ENCODE data around the gene KRTAP5-7. TPM values are rescaled to one million over a fixed set of nuclear protein-coding genes. Genes with fewer than 3 reads are reported as not detected.

KRTAP5-7 gene
- total and polyA plus RNA-seq, 2 of the 8 experiments (the other 6 are each of a cell fraction or from before 2014, with no cell fraction given), result not detected

DNA sequence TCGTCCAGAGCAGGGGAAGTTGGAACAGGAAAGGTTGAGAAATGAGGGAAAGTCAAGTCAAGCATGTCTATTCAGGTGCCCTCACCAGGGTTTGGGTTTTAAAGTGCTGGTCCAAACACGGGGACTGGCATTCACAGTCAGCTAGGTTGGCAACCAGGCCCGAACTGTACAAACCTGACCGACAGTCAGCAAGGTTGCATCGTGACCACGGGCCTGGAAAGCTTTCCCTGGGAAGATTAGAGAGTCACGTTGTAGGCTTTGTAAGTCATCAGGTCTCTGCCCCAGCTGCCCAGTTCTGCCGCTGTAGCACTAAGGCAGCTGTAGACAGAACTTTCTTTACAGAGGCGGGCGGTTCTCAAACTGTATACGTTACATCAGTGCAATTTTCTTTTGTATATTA lies 45.7 kb downstream of the KRTAP5-7 start:
- peaks cover 0 to 9% of the 10 kb centered on the region in 2 experiments for H4K20me1 ChIP-seq (replicated peaks in 1 of 2; ENCODE audit: control insufficient read depth in 1 of 2, insufficient read depth in 2 of 2, low read length in 2 of 2)
- peak overlapping the region; percentile 65; the same call in 1 of the 2 replicates for H2AK5ac ChIP-seq (ENCODE audit: low read depth, low read length)
- peak overlapping the region; percentile 73 for H4K91ac ChIP-seq (replicated peaks; ENCODE audit: insufficient read length, low read length)
- TF ChIP-seq SUZ12 (IDR thresholded peaks at IDR 0.05; ENCODE audit: low read length) (no peak), SIX5 (IDR thresholded peaks at IDR 0.05; ENCODE audit: low read depth, low read length) (no peak), JUN (IDR thresholded peaks at IDR 0.05; ENCODE audit: low read depth, low read length) (no peak), GABPA (IDR thresholded peaks at IDR 0.05; ENCODE audit: borderline replicate concordance, insufficient read depth, low read length) (no peak), TAF7 (optimal IDR thresholded peaks at IDR 0.05; ENCODE audit: borderline replicate concordance, low read depth, low read length) (no peak)
- no peak overlapping the region for H2AFZ ChIP-seq (ENCODE audit: low read length)
- no peaks in the 10 kb centered on the region for H3K79me1 ChIP-seq (ENCODE audit: low read depth, low read length)
- H3K79me2 ChIP-seq (ENCODE audit: control insufficient read depth in 1 of 2, insufficient read depth in 2 of 2, low read length in 2 of 2), result no peaks in the 10 kb centered on the region; a peak in 1 of 4 replicates
- 88% methylated on average over 10 of the region's 11 CpGs; no CpG with 5 or more reads in 1 of the 2 experiments for WGBS, 2 experiments (ENCODE audit: extremely low coverage in 1 of 2, insufficient coverage in 1 of 2, insufficient read length in 1 of 2, insufficient replicate concordance in 2 of 2, low coverage in 1 of 2, low lambda C conversion rate in 2 of 2, missing lambda C conversion rate in 1 of 2)
- H3K23me2 ChIP-seq (ENCODE audit: low read depth, low read length), result peaks cover 8% of the 10 kb centered on the region; the same call in 1 of the 2 replicates
- H2BK20ac ChIP-seq (ENCODE audit: low read length), result no peak overlapping the region
- H3K27ac ChIP-seq (ENCODE audit: low read depth, low read length), result no peak overlapping the region
- FAIRE-seq (no peak), DNase-seq (ENCODE audit: low read depth in 1 of 2, low spot score in 2 of 2) (no peak)
- no peaks in the 10 kb centered on the region; a peak in 2 of 7 replicates for H3K27me3 ChIP-seq (replicated peaks in 1 of 4; ENCODE audit: control insufficient read depth in 3 of 4, extremely low read depth in 1 of 4, insufficient read depth in 3 of 4, low read length in 3 of 4)
- H2BK15ac ChIP-seq (ENCODE audit: low read length), result no peak overlapping the region; the same call in 1 of the 2 replicates
- peaks cover 0 to 4% (median 1%) of the 10 kb centered on the region in 4 experiments; a peak in 3 of 7 replicates for H3K4me1 ChIP-seq (replicated peaks in 1 of 4; ENCODE audit: control insufficient read depth in 3 of 4, insufficient read depth in 4 of 4, low read length in 3 of 4)
- H3K4me3 ChIP-seq (ENCODE audit: extremely low read depth in 1 of 4, insufficient read depth in 2 of 4, low read depth in 3 of 4, low read length in 4 of 4), result no peak overlapping the region
- no peak overlapping the region for H3K4me2 ChIP-seq (ENCODE audit: insufficient read depth in 1 of 2, low read depth in 2 of 2, low read length in 2 of 2)
- H3K56ac ChIP-seq (replicated peaks; ENCODE audit: insufficient read length, low read depth, low read length), result no peak overlapping the region
- no peak overlapping the region for H2BK12ac ChIP-seq (ENCODE audit: low read depth, low read length)
- H4K5ac ChIP-seq (ENCODE audit: insufficient read length, low read depth, low read length), result no peak overlapping the region
- CTCF ChIA-PET (ENCODE audit: partially characterized antibody), result interaction anchor here (0.6 to 5.4 kb wide), 5 partner anchors 9 to 1171 kb away, joined by 3 to 37 read pairs (median 3); partner anchors contain the start of genes KRTAP5-10 and KRTAP5-11
- H3K14ac ChIP-seq (ENCODE audit: insufficient read length), result no peak overlapping the region
- H3K36me3 ChIP-seq (ENCODE audit: control insufficient read depth in 2 of 4, insufficient read depth in 4 of 4, low read length in 3 of 4), result no peaks in the 10 kb centered on the region
- H3K23ac ChIP-seq (ENCODE audit: insufficient read length), result no peak overlapping the region
- no peak overlapping the region for H3K9ac ChIP-seq (replicated peaks in 1 of 4; ENCODE audit: extremely low read depth in 1 of 4, low read depth in 3 of 4, low read length in 3 of 4)
- no peak overlapping the region for H3K4ac ChIP-seq (replicated peaks; ENCODE audit: insufficient read length, low read depth, low read length)
- POLR2A ChIA-PET (ENCODE audit: partially characterized antibody), result no interaction called here
- H3K18ac ChIP-seq (ENCODE audit: extremely low read depth, low read length), result no peak overlapping the region
- no peak overlapping the region for H2BK120ac ChIP-seq (replicated peaks; ENCODE audit: low read depth, low read length)
- H2BK5ac ChIP-seq (ENCODE audit: low read depth, low read length), result no peak overlapping the region; the same call in 1 of the 2 replicates
- no peak overlapping the region for H4K8ac ChIP-seq (ENCODE audit: extremely low read depth, insufficient read depth, low read length)
- no peaks in the 10 kb centered on the region for H3K9me3 ChIP-seq (ENCODE audit: insufficient read depth in 2 of 2, low read depth in 1 of 2, low read length in 1 of 2)
